ENCODE results near the gene KCNN3.

KCNN3 gene

DNA sequence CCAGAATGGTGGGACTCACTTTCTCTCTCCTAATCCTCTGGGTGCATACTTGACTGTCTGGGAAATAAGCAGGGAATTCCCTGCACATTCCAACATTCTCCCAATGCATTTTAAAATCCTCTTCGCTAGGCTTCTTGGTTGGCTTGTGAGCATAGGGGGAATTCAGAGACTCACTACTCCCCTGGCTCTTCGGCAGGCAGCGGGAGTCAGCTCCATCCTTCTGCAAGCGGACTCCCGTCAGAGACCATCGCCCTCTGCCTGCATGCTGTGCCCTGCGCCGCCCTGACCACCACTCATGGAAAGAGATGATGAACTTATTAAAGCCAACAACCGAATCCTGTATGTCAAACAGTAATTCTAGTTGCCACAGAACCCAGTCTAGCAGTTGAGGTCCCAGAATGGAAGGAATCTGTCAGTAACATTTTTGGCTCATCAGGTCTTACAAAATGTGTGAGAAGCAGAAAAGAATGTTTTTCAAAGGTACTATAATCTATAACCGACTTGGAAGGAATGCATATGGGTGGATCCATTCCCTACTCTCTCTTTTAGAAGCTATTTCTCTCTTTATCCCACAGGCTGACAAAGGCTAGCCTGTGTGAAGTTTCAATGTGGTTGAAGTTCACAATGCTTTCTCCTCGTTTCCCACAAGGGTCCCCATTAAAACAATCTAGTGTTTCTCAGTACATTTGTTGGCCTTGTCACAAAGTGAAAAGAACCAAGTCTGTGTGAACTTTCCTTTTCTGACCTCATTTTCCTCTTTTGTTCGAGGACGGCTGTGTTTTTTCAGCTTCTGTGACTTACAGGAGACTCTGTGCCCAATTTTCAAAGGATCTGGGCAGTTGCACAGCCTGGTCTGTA, 143.0 kb downstream of the KCNN3 start:
- TF ChIP-seq, protein P1, sequence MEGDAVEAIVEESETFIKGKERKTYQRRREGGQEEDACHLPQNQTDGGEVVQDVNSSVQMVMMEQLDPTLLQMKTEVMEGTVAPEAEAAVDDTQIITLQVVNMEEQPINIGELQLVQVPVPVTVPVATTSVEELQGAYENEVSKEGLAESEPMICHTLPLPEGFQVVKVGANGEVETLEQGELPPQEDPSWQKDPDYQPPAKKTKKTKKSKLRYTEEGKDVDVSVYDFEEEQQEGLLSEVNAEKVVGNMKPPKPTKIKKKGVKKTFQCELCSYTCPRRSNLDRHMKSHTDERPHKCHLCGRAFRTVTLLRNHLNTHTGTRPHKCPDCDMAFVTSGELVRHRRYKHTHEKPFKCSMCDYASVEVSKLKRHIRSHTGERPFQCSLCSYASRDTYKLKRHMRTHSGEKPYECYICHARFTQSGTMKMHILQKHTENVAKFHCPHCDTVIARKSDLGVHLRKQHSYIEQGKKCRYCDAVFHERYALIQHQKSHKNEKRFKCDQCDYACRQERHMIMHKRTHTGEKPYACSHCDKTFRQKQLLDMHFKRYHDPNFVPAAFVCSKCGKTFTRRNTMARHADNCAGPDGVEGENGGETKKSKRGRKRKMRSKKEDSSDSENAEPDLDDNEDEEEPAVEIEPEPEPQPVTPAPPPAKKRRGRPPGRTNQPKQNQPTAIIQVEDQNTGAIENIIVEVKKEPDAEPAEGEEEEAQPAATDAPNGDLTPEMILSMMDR (conservative IDR thresholded peaks at IDR 0.05; ENCODE audit: low read depth, low read length) = no peak
- H3K4me3 ChIP-seq (ENCODE audit: low read depth, low read length) = no peak overlapping the region
- DNase-seq (ENCODE audit: low read depth) = no peak

DNA sequence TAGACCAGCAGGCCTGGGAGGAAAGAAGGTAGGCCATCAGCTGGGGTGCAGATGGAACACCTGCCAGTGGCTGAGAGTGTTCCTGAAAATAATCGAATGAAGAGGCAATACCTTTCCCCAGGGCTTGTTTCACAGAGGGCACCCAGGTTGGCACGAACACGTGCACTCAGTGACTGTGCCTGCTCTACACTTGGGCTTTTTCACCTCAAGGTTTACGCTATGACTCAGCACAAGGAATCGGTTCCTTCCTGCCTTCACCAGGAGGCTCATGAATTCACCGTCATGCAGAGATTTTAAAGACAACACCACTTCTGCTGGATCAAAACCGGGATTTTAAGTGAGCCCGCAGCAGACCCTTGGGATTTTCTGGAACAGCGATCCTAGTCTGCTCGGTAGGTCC, 143.6 kb downstream of the KCNN3 start:
- no peak for DNase-seq (ENCODE audit: low read depth)
- TF ChIP-seq, protein P1 (conservative IDR thresholded peaks at IDR 0.05; ENCODE audit: low read depth, low read length) = no peak
- H3K4me3 ChIP-seq (ENCODE audit: low read depth, low read length) = no peak overlapping the region

DNA sequence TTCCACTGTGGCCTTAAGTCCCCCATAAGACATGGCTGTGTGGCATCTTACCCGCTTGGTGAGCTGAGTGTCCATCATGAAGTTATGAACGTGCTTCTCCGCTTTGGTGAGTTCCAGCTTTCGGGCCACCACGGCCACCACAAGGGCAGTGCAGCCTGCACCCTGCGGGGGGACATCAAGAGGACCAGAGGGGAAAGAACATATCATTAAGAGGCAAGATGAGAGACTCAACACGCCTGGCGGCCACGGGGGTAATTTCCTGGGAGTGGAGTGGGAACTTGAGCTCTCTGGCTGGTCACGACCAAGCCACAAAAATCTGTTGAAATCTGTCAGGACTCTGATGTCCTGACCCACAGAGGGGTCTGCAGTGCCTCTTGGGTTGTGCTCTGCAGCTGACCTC, 144.2 kb downstream of the KCNN3 start:
- DNase-seq (ENCODE audit: low read depth) = no peak
- no peak overlapping the region for H3K4me3 ChIP-seq (ENCODE audit: low read depth, low read length)
- TF ChIP-seq, protein P1 (conservative IDR thresholded peaks at IDR 0.05; ENCODE audit: low read depth, low read length) = no peak

DNA sequence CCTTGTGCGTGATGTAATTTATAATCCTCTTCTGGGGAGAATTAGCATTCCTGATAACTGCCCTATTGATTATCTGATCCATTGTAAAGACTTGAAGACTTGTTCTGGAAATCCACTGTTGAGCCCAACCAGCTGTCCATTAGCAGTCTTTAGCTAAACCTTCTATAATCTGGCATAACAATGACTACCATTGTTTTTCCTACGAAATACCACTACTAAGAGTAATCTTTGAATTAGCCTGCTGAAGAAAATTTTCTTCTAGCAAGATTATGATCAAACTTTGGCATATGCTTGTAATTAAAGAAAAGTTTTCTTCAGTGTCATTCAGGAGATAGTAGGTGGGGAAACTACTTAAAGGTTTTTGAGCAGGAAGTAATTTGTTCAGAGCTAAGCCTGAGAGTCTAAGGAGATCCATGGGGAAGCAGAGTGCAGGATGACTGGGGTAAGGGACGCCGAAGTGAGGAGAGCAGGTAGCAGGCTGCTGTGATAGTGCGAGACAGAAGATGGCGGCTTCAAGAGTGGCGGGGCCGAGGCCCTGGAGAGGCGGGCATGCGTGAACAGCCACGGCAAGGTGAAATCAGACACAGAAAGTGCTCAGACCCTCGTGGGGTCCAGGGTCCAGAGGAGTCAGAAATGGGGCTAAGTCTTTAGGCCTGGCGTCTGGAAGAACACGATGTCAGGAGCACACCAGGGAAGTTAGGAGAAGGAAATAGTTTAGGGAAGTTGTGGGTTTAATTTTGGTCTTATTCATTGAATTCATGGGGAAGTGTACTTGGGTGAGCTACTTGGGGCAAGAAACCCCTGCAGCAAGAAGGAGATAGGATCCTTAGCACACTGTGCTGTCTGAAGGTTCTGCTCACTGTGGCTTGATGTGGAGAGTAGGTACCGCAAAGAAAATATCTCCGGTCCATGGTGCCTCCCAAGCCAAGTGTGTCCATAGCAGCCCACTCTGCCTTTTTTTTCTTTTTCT, 149.5 kb downstream of the KCNN3 start:
- DNase-seq (ENCODE audit: low read depth) = no peak
- TF ChIP-seq, protein P1 (conservative IDR thresholded peaks at IDR 0.05; ENCODE audit: low read depth, low read length) = no peak
- no peak overlapping the region for H3K4me3 ChIP-seq (ENCODE audit: low read depth, low read length)

DNA sequence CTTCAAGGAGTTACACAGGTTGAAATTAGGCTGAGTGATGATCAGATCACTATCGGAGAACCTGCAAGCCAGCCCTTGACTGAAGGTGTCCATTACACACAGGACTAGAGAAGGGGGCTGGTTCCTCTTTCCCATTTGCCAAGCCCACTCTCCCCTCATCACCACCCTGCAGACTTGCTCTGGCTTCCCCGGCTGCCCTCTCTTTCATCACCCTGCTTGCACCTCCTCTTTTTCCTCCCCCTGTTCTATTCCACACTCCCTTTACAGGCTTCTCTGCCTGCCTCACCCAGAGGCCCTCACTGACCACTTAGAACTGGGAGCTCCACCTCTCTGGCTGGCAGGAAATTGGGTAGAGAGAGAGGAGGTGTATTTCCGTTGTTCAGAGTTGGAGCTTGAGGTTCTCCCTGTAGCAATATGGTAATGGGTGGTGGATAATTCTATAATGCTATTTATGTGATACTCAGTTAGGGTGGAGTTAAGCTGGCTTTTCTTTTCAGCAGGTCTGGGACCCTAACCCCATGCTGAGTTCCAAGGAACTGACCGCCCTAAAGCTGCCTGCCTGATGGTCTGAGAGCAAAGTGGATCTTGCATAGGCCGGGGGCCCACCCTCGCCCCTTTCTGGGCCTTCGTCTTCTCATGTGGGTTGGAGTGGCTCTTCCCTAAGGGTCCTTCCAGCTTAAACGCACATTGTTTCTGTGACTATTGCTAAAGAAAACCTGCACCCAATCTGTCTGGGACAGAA, 150.3 kb downstream of the KCNN3 start:
- no peak for DNase-seq (ENCODE audit: low read depth)
- TF ChIP-seq, protein P1 (conservative IDR thresholded peaks at IDR 0.05; ENCODE audit: low read depth, low read length) = no peak
- H3K4me3 ChIP-seq (ENCODE audit: low read depth, low read length) = no peak overlapping the region

DNA sequence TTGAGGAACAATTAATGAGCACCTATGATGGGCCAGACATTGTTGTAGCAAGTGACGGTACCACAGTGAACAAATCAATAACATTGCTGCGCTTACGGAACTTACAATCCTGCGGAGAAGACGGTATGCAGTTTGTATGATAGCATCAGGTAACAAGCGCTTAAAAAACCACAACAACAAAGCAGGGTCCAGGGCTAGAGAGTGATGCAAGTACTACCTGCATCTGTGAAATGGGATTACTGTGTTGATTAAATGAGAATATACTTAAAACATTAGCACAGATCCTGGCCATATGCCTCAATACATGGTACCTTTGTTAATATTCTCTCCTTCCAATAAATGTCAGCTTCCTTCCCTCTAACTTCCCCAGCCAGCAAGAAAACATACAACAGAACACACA, 151.5 kb downstream of the KCNN3 start:
- TF ChIP-seq, protein P1 (conservative IDR thresholded peaks at IDR 0.05; ENCODE audit: low read depth, low read length) = no peak
- H3K4me3 ChIP-seq (ENCODE audit: low read depth, low read length) = no peak overlapping the region
- no peak for DNase-seq (ENCODE audit: low read depth)

Measured in choroid plexus epithelial cell (primary cell).